NCI-H2227 treated with DMSO at 0.1 percent for 48 hours (cell line): ENCODE data around the gene ATCAY.

ENCODE experiments used
- DNase-seq: peaks from one replicate; lab custom pipeline; 2025; lab: John Stamatoyannopoulos, UW

ATCAY gene

GRCh38 chr19:3880471-3881271 lies at the start of gene ATCAY:
Gene ATCAY, plus strand, starts transcription at chr19:3880685. Its CDS starts 5,083 bp downstream, at chr19:3885768.
- DNase-seq, result peak; percentile 75

- no peak for DNase-seq
Observed at GRCh38 chr19:3831601-3832000, 48.9 kb upstream of the ATCAY start.

GRCh38 chr19:3832001-3832400 lies 48.5 kb upstream of the ATCAY start:
- no peak for DNase-seq

GRCh38 chr19:3833578-3834348 lies 46.7 kb upstream of the ATCAY start:
- no peak for DNase-seq

- DNase-seq, result no peak
Observed at GRCh38 chr19:3834349-3835054, 46.0 kb upstream of the ATCAY start.

- DNase-seq, result no peak
Observed at GRCh38 chr19:3835055-3835435, 45.4 kb upstream of the ATCAY start.

- no peak for DNase-seq
Observed at GRCh38 chr19:3836887-3837286, 43.6 kb upstream of the ATCAY start.

GRCh38 chr19:3837332-3837731 lies 43.2 kb upstream of the ATCAY start:
- DNase-seq, result no peak

- no peak for DNase-seq
Observed at GRCh38 chr19:3837922-3838321, 42.6 kb upstream of the ATCAY start.

GRCh38 chr19:3838661-3839060 lies 41.8 kb upstream of the ATCAY start:
- no peak for DNase-seq

- no peak for DNase-seq
Observed at GRCh38 chr19:3839941-3840340, 40.5 kb upstream of the ATCAY start.

- no peak for DNase-seq
Observed at GRCh38 chr19:3840804-3841203, 39.7 kb upstream of the ATCAY start.

- no peak for DNase-seq
Observed at GRCh38 chr19:3842948-3843347, 37.5 kb upstream of the ATCAY start.

- DNase-seq, result no peak
Observed at GRCh38 chr19:3844596-3844995, 35.9 kb upstream of the ATCAY start.

GRCh38 chr19:3849092-3849491 lies 31.4 kb upstream of the ATCAY start:
- no peak for DNase-seq

- no peak for DNase-seq
Observed at GRCh38 chr19:3849787-3850186, 30.7 kb upstream of the ATCAY start.

- DNase-seq, result no peak
Observed at GRCh38 chr19:3850320-3850972, 30.0 kb upstream of the ATCAY start.

GRCh38 chr19:3851254-3852176 lies 29.0 kb upstream of the ATCAY start:
- no peak for DNase-seq

GRCh38 chr19:3852177-3852511 lies 28.3 kb upstream of the ATCAY start:
- DNase-seq, result no peak

GRCh38 chr19:3852614-3853254 lies 27.8 kb upstream of the ATCAY start:
- DNase-seq, result no peak

GRCh38 chr19:3855320-3855719 lies 25.2 kb upstream of the ATCAY start:
- DNase-seq, result no peak
